Stimulated activated CD4-positive, alpha-beta T cell treated with anti-CD3 and anti-CD28 coated beads, Interleukin-1b, Interleukin-23, amount 100 ng/mL, for 4 hours (primary cell): ENCODE results near the gene NKAIN2.
"Not testable (repeated sequence)": the region's sequence is repeated elsewhere in the genome, so short reads cannot be mapped to it uniquely, and the experiment has no call there.

Source experiments
- DNase-seq, 2 donors: peaks; one replicate each; pipeline ENCODE4 v3.0.0-alpha.2; 2020; ENCODE audit warnings: low read depth in 2 of 2

Gene NKAIN2

DNA sequence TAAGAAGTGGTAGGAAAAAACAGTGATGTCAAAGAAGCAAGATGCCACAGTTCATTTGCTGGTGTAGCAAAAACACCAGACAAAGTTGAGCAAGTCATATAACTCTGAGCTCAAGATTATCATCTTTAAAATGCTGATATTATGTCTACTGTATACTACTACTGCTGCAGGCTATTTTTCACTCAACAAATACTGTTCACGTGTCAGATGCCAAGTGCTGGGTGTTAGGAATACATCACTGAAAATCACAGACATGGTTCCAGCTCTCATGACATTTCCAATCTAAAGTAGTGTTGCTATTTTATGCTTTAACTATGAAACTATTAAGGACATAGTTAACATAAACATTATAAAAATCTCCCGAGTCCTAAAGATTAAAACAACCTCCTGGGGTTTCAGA, 163.0 kb downstream of the NKAIN2 start:
- no peak for DNase-seq

GRCh38 chr6:123967905-123968304, 164.2 kb downstream of the NKAIN2 start:
- DNase-seq, result no peak

- no peak for DNase-seq
Observed at GRCh38 chr6:123972600-123973294, 169.1 kb downstream of the NKAIN2 start.

DNA sequence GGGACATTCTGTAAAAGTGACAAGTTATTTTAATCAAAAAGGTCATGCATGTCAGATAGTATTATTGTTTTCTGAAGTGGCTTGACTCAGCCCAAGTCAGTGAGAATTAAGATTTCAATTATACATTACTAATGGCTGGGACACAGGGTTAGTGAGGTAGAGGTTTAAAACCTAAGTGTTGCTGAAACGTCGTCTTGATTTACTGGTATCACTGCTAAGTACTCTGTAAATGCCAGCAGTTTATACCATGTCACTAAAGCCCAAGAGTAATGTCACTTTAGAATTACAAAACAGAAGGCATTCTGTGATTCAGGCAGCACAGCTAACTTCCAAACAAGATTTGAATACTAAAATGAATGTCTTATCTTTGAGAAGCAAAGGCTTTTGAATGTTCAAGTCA, 176.6 kb downstream of the NKAIN2 start:
- no peak for DNase-seq

- DNase-seq, result no peak
Observed at GRCh38 chr6:123986938-123987337, 183.3 kb downstream of the NKAIN2 start.

- DNase-seq, result not testable (repeated sequence)
Observed at GRCh38 chr6:123989918-123990317, 186.3 kb downstream of the NKAIN2 start.

- no peak for DNase-seq
Observed at GRCh38 chr6:123990376-123990775, 186.7 kb downstream of the NKAIN2 start.

DNA sequence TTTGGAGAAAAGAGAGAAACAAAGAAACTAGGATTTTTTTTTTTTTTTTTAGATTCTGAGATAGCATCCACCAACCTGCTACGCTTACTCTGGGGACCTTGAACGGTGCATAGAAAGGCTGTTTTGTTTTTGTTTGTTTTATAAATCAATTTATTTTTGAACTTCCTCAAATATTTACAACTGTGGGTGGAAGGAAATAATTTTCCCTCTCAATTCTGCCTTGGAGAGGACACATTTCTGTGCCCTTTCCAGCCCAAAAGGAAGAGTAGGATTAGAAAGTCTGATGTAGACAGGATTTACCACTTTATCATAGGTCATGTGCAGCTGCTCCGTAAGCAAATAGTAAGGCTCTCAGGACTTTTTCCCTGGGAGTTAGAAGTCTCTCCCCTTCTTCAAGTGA, 190.5 kb downstream of the NKAIN2 start:
- DNase-seq, result no peak

GRCh38 chr6:123994891-123995635, 191.4 kb downstream of the NKAIN2 start:
- no peak for DNase-seq

DNA sequence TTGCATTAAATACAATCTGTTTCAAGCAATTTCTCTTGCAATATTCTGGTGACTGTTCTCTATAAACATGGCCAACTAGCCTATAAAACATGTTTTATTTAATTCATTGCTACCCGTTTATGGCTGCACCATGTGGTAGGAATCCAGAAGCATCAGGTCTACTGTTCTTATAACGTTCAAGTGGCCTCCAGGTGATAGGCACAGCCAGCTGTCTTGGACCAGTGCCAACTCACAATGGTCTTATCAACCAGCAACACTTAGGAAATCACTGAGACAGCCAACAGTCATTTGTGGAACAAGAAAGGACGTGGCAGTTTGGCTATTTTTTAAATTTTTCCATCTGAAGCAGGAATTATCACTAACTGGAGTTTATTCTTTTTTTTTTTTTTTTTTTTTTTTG, 193.6 kb downstream of the NKAIN2 start:
- DNase-seq, result no peak

- no peak for DNase-seq
Observed at GRCh38 chr6:124002377-124003081, 198.9 kb downstream of the NKAIN2 start.

- no peak for DNase-seq
Observed at GRCh38 chr6:124007266-124007665, 203.6 kb downstream of the NKAIN2 start.

- no peak for DNase-seq
Observed at GRCh38 chr6:124008000-124008987, 204.6 kb downstream of the NKAIN2 start.

GRCh38 chr6:124008988-124009765, 205.5 kb downstream of the NKAIN2 start:
- no peak for DNase-seq

DNA sequence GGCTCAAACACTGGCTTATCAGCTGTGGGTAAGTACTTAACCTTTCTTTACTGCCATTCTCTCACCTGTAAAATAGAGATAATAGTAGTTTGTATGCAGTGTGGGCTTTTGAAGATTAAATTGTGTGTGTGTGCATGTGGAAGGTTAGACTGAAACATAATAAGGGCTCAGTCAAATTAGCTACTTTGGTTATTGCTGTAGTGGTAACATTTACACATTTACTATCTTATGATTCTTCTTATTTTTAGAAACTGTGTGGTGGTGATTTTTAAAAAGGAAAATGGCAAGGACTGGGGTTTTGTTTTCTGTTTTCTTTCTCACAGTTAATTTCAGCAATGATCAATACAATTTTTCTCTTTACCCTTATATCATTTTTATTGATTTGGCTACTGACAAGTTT, 206.9 kb downstream of the NKAIN2 start:
- DNase-seq, result no peak

- DNase-seq, result no peak
Observed at GRCh38 chr6:124011180-124011579, 207.5 kb downstream of the NKAIN2 start.

- DNase-seq, result not testable (repeated sequence)
Observed at GRCh38 chr6:124022051-124022450, 218.4 kb downstream of the NKAIN2 start.

DNA sequence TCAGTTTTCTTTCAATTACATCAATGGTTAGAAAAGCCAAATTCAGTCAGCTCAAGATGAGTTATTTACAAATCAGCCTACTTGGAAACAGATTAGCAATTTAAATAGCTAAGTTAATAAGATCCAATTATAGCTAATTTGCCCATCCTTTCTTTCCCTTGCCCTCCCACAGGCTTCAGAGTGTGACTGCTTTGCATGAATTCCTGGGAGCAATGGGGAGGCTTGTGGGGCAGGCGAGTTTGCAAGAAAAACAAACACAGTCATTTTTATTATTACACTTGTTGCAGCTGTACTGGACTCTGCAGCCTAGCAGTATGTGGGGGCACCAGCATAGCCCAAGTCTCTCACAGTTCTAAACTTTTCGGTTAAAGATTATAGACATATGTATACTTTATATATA, 219.0 kb downstream of the NKAIN2 start:
- no peak for DNase-seq

GRCh38 chr6:124026694-124027093, 223.0 kb downstream of the NKAIN2 start:
- no peak for DNase-seq

GRCh38 chr6:124027392-124027791, 223.7 kb downstream of the NKAIN2 start:
- DNase-seq, result no peak

DNA sequence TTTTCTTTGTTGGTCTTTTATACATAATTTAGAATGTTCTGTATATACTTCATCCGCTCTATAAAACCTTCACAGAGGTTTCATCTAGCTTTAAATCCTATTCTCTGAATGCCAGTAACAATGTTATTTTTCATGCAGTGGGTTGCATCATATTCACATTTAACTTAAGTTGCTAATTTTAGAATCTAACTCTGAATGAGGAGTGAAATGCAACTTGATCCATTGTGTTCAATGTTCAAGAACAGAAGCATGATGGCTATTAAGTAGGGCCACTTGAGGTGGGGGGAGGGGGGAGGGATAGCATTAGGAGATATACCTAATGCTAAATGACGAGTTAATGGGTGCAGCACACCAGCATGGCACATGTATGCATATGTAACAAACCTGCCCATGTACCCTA, 224.5 kb downstream of the NKAIN2 start:
- DNase-seq, result no peak
